Hippocampal formation (tissue), 2 donors: ENCODE data around the gene DOCK10.

ENCODE experiments used
- DNase-seq, 2 donors: peaks; one replicate each; lab custom pipeline; 2025; lab: John Stamatoyannopoulos, UW

DOCK10 gene

GRCh38 chr2:225011585-225011984 lies 30.7 kb downstream of the DOCK10 start:
- no peak for DNase-seq

- DNase-seq, result no peak
Measured at GRCh38 chr2:225010804-225011203, 31.5 kb downstream of the DOCK10 start.

GRCh38 chr2:225009768-225010167 lies 32.5 kb downstream of the DOCK10 start:
- DNase-seq, result no peak

- DNase-seq, result no peak
Measured at GRCh38 chr2:225008935-225009334, 33.3 kb downstream of the DOCK10 start.

GRCh38 chr2:225008179-225008856 lies 34.0 kb downstream of the DOCK10 start:
- DNase-seq, result no peak

- DNase-seq, result no peak
Measured at GRCh38 chr2:225006730-225007129, 35.5 kb downstream of the DOCK10 start.

GRCh38 chr2:225004597-225004996 lies 37.7 kb downstream of the DOCK10 start:
- no peak for DNase-seq

- DNase-seq, result no peak
Measured at GRCh38 chr2:225002656-225003045, 39.6 kb downstream of the DOCK10 start.

GRCh38 chr2:225002039-225002655 lies 40.1 kb downstream of the DOCK10 start:
- peak; percentile 60 to 67 for DNase-seq

- no peak for DNase-seq
Measured at GRCh38 chr2:224999754-225000153, 42.5 kb downstream of the DOCK10 start.

GRCh38 chr2:224999321-224999720 lies 42.9 kb downstream of the DOCK10 start:
- no peak for DNase-seq

GRCh38 chr2:224997802-224998201 lies 44.5 kb downstream of the DOCK10 start:
- peak in 1 of 2 donors; percentile 27 for DNase-seq

- DNase-seq, result no peak
Measured at GRCh38 chr2:224995419-224995818, 46.8 kb downstream of the DOCK10 start.

GRCh38 chr2:224994242-224994823 lies 47.9 kb downstream of the DOCK10 start:
- DNase-seq, result no peak

- no peak for DNase-seq
Measured at GRCh38 chr2:224990710-224991109, 51.6 kb downstream of the DOCK10 start.

- no peak for DNase-seq
Measured at GRCh38 chr2:224987733-224988132, 54.5 kb downstream of the DOCK10 start.

- no peak for DNase-seq
Measured at GRCh38 chr2:224986477-224986876, 55.8 kb downstream of the DOCK10 start.

- no peak for DNase-seq
Measured at GRCh38 chr2:224984637-224985036, 57.6 kb downstream of the DOCK10 start.

GRCh38 chr2:224983712-224984554 lies 58.3 kb downstream of the DOCK10 start:
- DNase-seq, result peak; percentile 22 to 54

GRCh38 chr2:224982910-224983711 lies 59.2 kb downstream of the DOCK10 start:
- DNase-seq, result peak in 1 of 2 donors; percentile 51

GRCh38 chr2:224982226-224982625 lies 60.0 kb downstream of the DOCK10 start:
- DNase-seq, result peak; percentile 74 to 91
